Endothelial cell of umbilical vein (primary cell): ENCODE results near the gene SSX2IP.

ENCODE experiments used
- CTCF ChIP-seq, 2 donors: IDR thresholded peaks; 1 replicate in 1 of 2; 2 replicates in 1 of 2; pipeline ENCODE4 v1.5.1; 2011; ENCODE audit warnings: low read length in 2 of 2, mild to moderate bottlenecking in 2 of 2, moderate library complexity in 2 of 2, control low read depth in 1 of 2, inconsistent platforms in 1 of 2, low read depth in 1 of 2; ENCODE audit not compliant: insufficient read depth in 1 of 2; ENCODE audit errors: extremely low read depth in 1 of 2
- EZH2 ChIP-seq: IDR thresholded peaks from 2 replicates; pipeline ENCODE4 v1.6.1; 2012; ENCODE audit warnings: borderline replicate concordance, low read depth, mild to moderate bottlenecking, moderate library complexity, low read length, inconsistent platforms; ENCODE audit not compliant: severe bottlenecking
- POLR2A ChIP-seq: IDR thresholded peaks from 2 replicates; pipeline ENCODE4 v1.6.1; 2012; ENCODE audit warnings: low read depth, mild to moderate bottlenecking, control low read depth, low read length

GRCh38 chr1:84674021-84674420 lies 16.2 kb downstream of the SSX2IP start:
- TF ChIP-seq CTCF (IDR thresholded peaks at IDR 0.05; ENCODE audit: extremely low read depth in 1 of 2, insufficient read depth in 1 of 2, low read depth in 1 of 2, low read length in 2 of 2) (no peak), EZH2 (no peak), POLR2A (no peak)
